ENCODE results near the gene CNOT10.

GRCh38 chr3:32662647-32663046, 22.3 kb upstream of the CNOT10 start:
- no peak for TF ChIP-seq CTCF (IDR thresholded peaks at IDR 0.05)
- no peak for TF ChIP-seq POLR2AphosphoS5 (IDR thresholded peaks at IDR 0.05)
